IMR-90 (cell line): Measurements from ENCODE around the gene TRMO. TPM values are rescaled to one million over a fixed set of nuclear protein-coding genes. Genes with fewer than 3 reads are reported as not detected.

Source experiments
- ATAC-seq: fragments of 200-7000 bp; cut with Tn5 transposase; 2 replicates; pipeline ENCODE4 v1.9.1; 2020; ENCODE audit warnings: low read depth, mild to moderate bottlenecking, moderate library complexity
- BruUV-seq: library from RNA; stranded (reverse); fragments of 400-500 nt; replicated peaks from 2 replicates; lab custom pipeline; 2021; lab: Mats Ljungman, UMichigan
- CTCF ChIA-PET: fragments of 300-600 bp; formaldehyde crosslinking; extraction: SDS; loops from one replicate; lab custom pipeline; 2021; ENCODE audit warnings: antibody characterized with exemption; lab: Yijun Ruan, JAX
- POLR2A ChIA-PET: fragments of 300-600 bp; sonication (Branson Sonifier 250); formaldehyde crosslinking; loops from one replicate; lab custom pipeline; 2022; ENCODE audit warnings: antibody characterized with exemption; ENCODE audit not compliant: unreplicated experiment; lab: Charles Lee
- DNase-seq: peaks from one replicate; pipeline ENCODE4 v3.0.0; 2013
- H2AFZ ChIP-seq: replicated peaks from 2 replicates; pipeline ENCODE3; 2013; ENCODE audit warnings: low read length, mild to moderate bottlenecking; ENCODE audit not compliant: poor library complexity
- H2AK5ac ChIP-seq: 2 replicates; pipeline ENCODE4 v1.6.1; 2013; ENCODE audit warnings: low read depth, low read length, inconsistent platforms
- H2AK9ac ChIP-seq: replicated peaks from 2 replicates; pipeline ENCODE3; 2013; ENCODE audit warnings: mild to moderate bottlenecking, low read depth, low read length, moderate library complexity; ENCODE audit not compliant: poor library complexity
- H2BK120ac ChIP-seq: 2 replicates; pipeline ENCODE4 v1.6.1; 2013; ENCODE audit warnings: low read depth, low read length, inconsistent platforms
- H2BK15ac ChIP-seq: 3 replicates; pipeline ENCODE4 v1.6.1; 2013; ENCODE audit warnings: low read depth, low read length, inconsistent platforms
- H2BK20ac ChIP-seq: 2 replicates; pipeline ENCODE4 v1.6.1; 2013; ENCODE audit warnings: low read depth, mild to moderate bottlenecking, inconsistent platforms, low read length, moderate library complexity
- H2BK5ac ChIP-seq: 2 replicates; pipeline ENCODE4 v1.6.1; 2013; ENCODE audit warnings: mild to moderate bottlenecking, low read depth, low read length, inconsistent platforms; ENCODE audit not compliant: poor library complexity, severe bottlenecking
- H3K14ac ChIP-seq: replicated peaks from 2 replicates; pipeline ENCODE4 v1.6.1; 2013; ENCODE audit warnings: low read depth, low read length, inconsistent platforms
- H3K18ac ChIP-seq: 2 replicates; pipeline ENCODE4 v1.6.1; 2013; ENCODE audit warnings: low read depth, low read length, control low read depth
- H3K23ac ChIP-seq: 2 replicates; pipeline ENCODE4 v1.6.1; 2013; ENCODE audit warnings: low read depth, low read length, inconsistent platforms
- H3K27ac ChIP-seq: 2 replicates; pipeline ENCODE4 v1.5.1; 2013; ENCODE audit warnings: mild to moderate bottlenecking, control low read depth, low read length; ENCODE audit not compliant: insufficient read depth
- H3K27me3 ChIP-seq: 2 replicates; pipeline ENCODE4 v1.6.1; 2013; ENCODE audit warnings: low read length; ENCODE audit not compliant: control insufficient read depth, insufficient read depth
- H3K36me3 ChIP-seq: 2 replicates; pipeline ENCODE4 v1.6.1; 2013; ENCODE audit warnings: low read length, mixed read lengths; ENCODE audit not compliant: control insufficient read depth, insufficient read depth
- H3K4ac ChIP-seq: 2 replicates; pipeline ENCODE4 v1.6.1; 2013; ENCODE audit warnings: low read depth, low read length, inconsistent platforms
- H3K4me1 ChIP-seq: 2 replicates; pipeline ENCODE4 v1.6.1; 2013; ENCODE audit warnings: low read length, mixed read lengths; ENCODE audit not compliant: control insufficient read depth, insufficient read depth
- H3K4me2 ChIP-seq: 2 replicates; pipeline ENCODE4 v1.6.1; 2013; ENCODE audit warnings: low read depth, mild to moderate bottlenecking, control low read depth, low read length, moderate library complexity
- H3K4me3 ChIP-seq: 2 replicates; pipeline ENCODE4 v1.5.1; 2013; ENCODE audit warnings: low read depth, mild to moderate bottlenecking, control low read depth, low read length, moderate library complexity; ENCODE audit not compliant: insufficient read depth
- H3K56ac ChIP-seq: 2 replicates; pipeline ENCODE4 v1.6.1; 2013; ENCODE audit warnings: low read length, inconsistent platforms; ENCODE audit not compliant: insufficient read depth; ENCODE audit errors: extremely low read depth
- H3K79me1 ChIP-seq, 2 experiments: 2 replicates each; pipeline ENCODE4 v1.6.1; 2013; ENCODE audit warnings: low read length in 2 of 2, inconsistent platforms in 1 of 2, low read depth in 1 of 2
- H3K9ac ChIP-seq: 2 replicates; pipeline ENCODE4 v1.6.1; 2013; ENCODE audit warnings: low read depth, low read length, control low read depth
- H3K9me1 ChIP-seq: 2 replicates; pipeline ENCODE4 v1.6.1; 2013; ENCODE audit warnings: low read length, inconsistent platforms; ENCODE audit not compliant: insufficient read depth
- H3K9me3 ChIP-seq: 2 replicates; pipeline ENCODE4 v1.6.1; 2013; ENCODE audit warnings: low read length; ENCODE audit not compliant: control insufficient read depth, insufficient read depth
- H4K20me1 ChIP-seq: 2 replicates; pipeline ENCODE4 v1.6.1; 2013; ENCODE audit warnings: low read length, inconsistent platforms; ENCODE audit not compliant: insufficient read depth
- H4K5ac ChIP-seq: 2 replicates; pipeline ENCODE4 v1.6.1; 2013; ENCODE audit warnings: mild to moderate bottlenecking, low read depth, low read length, control low read depth
- H4K8ac ChIP-seq, 2 experiments: 2 replicates each; pipeline ENCODE4 v1.6.1; 2013; ENCODE audit warnings: low read depth in 2 of 2, low read length in 2 of 2, control low read depth in 1 of 2, inconsistent platforms in 1 of 2
- H4K91ac ChIP-seq: 2 replicates; pipeline ENCODE4 v1.6.1; 2013; ENCODE audit warnings: low read depth, low read length, inconsistent platforms; ENCODE audit not compliant: insufficient read depth
- BHLHE40 ChIP-seq: fragments of 150-350 bp; IDR thresholded peaks from 2 replicates; pipeline ENCODE4 v1.6.1; 2016; ENCODE audit warnings: mild to moderate bottlenecking, low read depth, low read length
- CEBPB ChIP-seq: IDR thresholded peaks from 2 replicates; pipeline ENCODE4 v1.6.1; 2012; ENCODE audit warnings: low read depth, low read length, improper control_type of control experiment
- ELK1 ChIP-seq: fragments of 150-350 bp; IDR thresholded peaks from 2 replicates; pipeline ENCODE4 v1.6.1; 2016; ENCODE audit warnings: low read depth, mild to moderate bottlenecking, low read length, moderate library complexity, borderline replicate concordance
- MAFK ChIP-seq: IDR thresholded peaks from 2 replicates; pipeline ENCODE4 v1.6.1; 2012; ENCODE audit warnings: low read depth, low read length, improper control_type of control experiment
- POLR2A ChIP-seq: IDR thresholded peaks from 2 replicates; pipeline ENCODE4 v1.6.1; 2012; ENCODE audit warnings: mild to moderate bottlenecking, low read depth, low read length
- RAD21 ChIP-seq: IDR thresholded peaks from 2 replicates; pipeline ENCODE4 v1.6.1; 2012; ENCODE audit warnings: low read length, improper control_type of control experiment
- RCOR1 ChIP-seq: IDR thresholded peaks from 2 replicates; pipeline ENCODE4 v1.6.1; 2012; ENCODE audit warnings: mild to moderate bottlenecking, low read length, improper control_type of control experiment; ENCODE audit not compliant: insufficient replicate concordance
- USF2 ChIP-seq: fragments of 150-350 bp; IDR thresholded peaks from 2 replicates; pipeline ENCODE4 v1.6.1; 2017; ENCODE audit warnings: mild to moderate bottlenecking, antibody characterized with exemption, low read length, low read depth
- WGBS, 2 experiments: methylation state at CpG; one replicate each; pipeline versions ENCODE4 v1.1.5 to v1.1.7; 2013; ENCODE audit warnings: missing lambda C conversion rate in 2 of 2; ENCODE audit not compliant: insufficient read length in 1 of 2; ENCODE audit errors: extremely low coverage in 2 of 2; 5-methylcytosine and 5-hydroxymethylcytosine counted together
- dilution Hi-C: fragments of 300-500 bp; cut with HindIII; formaldehyde crosslinking; loops from one replicate; pipeline ENCODE4 v1.14.3; 2018; ENCODE audit warnings: low sequenced_read_pairs; ENCODE audit not compliant: unreplicated experiment
- in situ Hi-C: fragments of 300-500 bp; cut with MboI; formaldehyde crosslinking; loops from 3 replicates; pipeline ENCODE4 v1.14.3; 2019; ENCODE audit warnings: low sequenced_read_pairs, inconsistent platforms, mixed read lengths
- intact Hi-C: fragments of 100-400 bp; cut with micrococcal nuclease; formaldehyde crosslinking; loops from 2 replicates; pipeline ENCODE4 v1.10.0; 2022
- polyA plus RNA-seq, 3 experiments: library from polyadenylated mRNA; depleted of rRNA; stranded (reverse); fragments of >200 nt; gene quantifications; 2 replicates each; pipeline ENCODE4 v1.2.3, GENCODE V29; 2012; ENCODE audit warnings: low replicate concordance in 1 of 3
- total RNA-seq: library from RNA; depleted of rRNA; stranded (reverse); fragments of >200 nt; gene quantifications from 2 replicates; pipeline ENCODE4 v1.2.3, GENCODE V29; 2012

The TRMO gene
- total and polyA plus RNA-seq, 2 of the 4 experiments (the other 2 are of a cell fraction) = 10.2 to 19.9 TPM

- H4K20me1 ChIP-seq = 0 out of 2 replicates have a peak, but pooled peaks cover 3% of the 10 kb centered on the region
- ChIA-PET POLR2A (no interaction called here), CTCF (no interaction called here)
- H3K4me2 ChIP-seq = no peak overlapping the region
- H3K18ac ChIP-seq = no peak overlapping the region
- peaks cover 13% of the 10 kb centered on the region for H3K36me3 ChIP-seq
- H3K4ac ChIP-seq = no peak overlapping the region
- ATAC-seq (no peak), DNase-seq (no peak)
- no peak overlapping the region for H3K56ac ChIP-seq
- 0 out of 2 replicates have a peak overlapping the region, but pooled peaks have one; percentile 24 for H3K23ac ChIP-seq
- peaks cover 5% of the 10 kb centered on the region; the same call in 1 of the 2 replicates for H3K9me1 ChIP-seq
- dilution Hi-C loops (no loop called here), in situ Hi-C loops (no loop called here), intact Hi-C loops (no loop called here)
- no peak overlapping the region for H4K91ac ChIP-seq
- H3K4me3 ChIP-seq = no peak overlapping the region
- TF ChIP-seq ELK1 (no peak), RAD21 (no peak), MAFK (no peak), RCOR1 (no peak), POLR2A (no peak), CEBPB (no peak), USF2 (no peak), BHLHE40 (no peak)
- no peak overlapping the region for H2AFZ ChIP-seq
- H2BK120ac ChIP-seq = no peak overlapping the region
- H3K27me3 ChIP-seq = no peaks in the 10 kb centered on the region
- H3K9me3 ChIP-seq = no peaks in the 10 kb centered on the region
- BruUV-seq = no TSS peak
- peaks cover 12 to 20% of the 10 kb centered on the region in 2 experiments; a peak in 3 of 4 replicates for H3K79me1 ChIP-seq
- H2AK9ac ChIP-seq = no peak overlapping the region
- no peak overlapping the region for H2AK5ac ChIP-seq
- no peak overlapping the region for H2BK5ac ChIP-seq
- H3K14ac ChIP-seq = no peak overlapping the region
- no peak overlapping the region for H3K9ac ChIP-seq
- H4K8ac ChIP-seq = no peak overlapping the region
- no peak overlapping the region for H2BK20ac ChIP-seq
- H3K27ac ChIP-seq = no peak overlapping the region
- WGBS, 2 experiments = no CpG with 5 or more reads among the region's 2 CpGs
- H4K5ac ChIP-seq = no peak overlapping the region
- H3K4me1 ChIP-seq = no peaks in the 10 kb centered on the region
- H2BK15ac ChIP-seq = no peak overlapping the region
Observed at GRCh38 chr9:97905228-97905627, 17.1 kb downstream of the TRMO start.
